Liver (tissue), 9 donors: ENCODE measurements around the gene HPRT1. TPM values are rescaled to one million over a fixed set of nuclear protein-coding genes. Genes with fewer than 3 reads are reported as not detected.

Experiments
- DNase-seq: peaks from one replicate; pipeline ENCODE4 v3.0.0-alpha.2; 2017; ENCODE audit warnings: low spot score
- H3K27ac ChIP-seq, 2 donors: one replicate each; pipeline ENCODE4 v1.7.0; 2013; ENCODE audit warnings: inconsistent platforms in 2 of 2, low read length in 2 of 2, control low read depth in 1 of 2, low read depth in 1 of 2, mild to moderate bottlenecking in 1 of 2
- H3K27me3 ChIP-seq, 4 donors: one replicate each; pipeline versions ENCODE4 v1.6.1 to v1.7.0; 2013; ENCODE audit warnings: low read length in 3 of 4, inconsistent platforms in 1 of 4, mild to moderate bottlenecking in 1 of 4, moderate library complexity in 1 of 4; ENCODE audit not compliant: control insufficient read depth in 4 of 4, insufficient read depth in 4 of 4
- H3K36me3 ChIP-seq, 4 donors: one replicate each; pipeline versions ENCODE4 v1.6.1 to v1.7.0; 2013; ENCODE audit warnings: low read length in 3 of 4, mild to moderate bottlenecking in 3 of 4, low read depth in 1 of 4, moderate library complexity in 1 of 4; ENCODE audit not compliant: control insufficient read depth in 4 of 4, insufficient read depth in 3 of 4
- H3K4me1 ChIP-seq, 4 donors: one replicate each; pipeline versions ENCODE4 v1.6.1 to v1.7.0; 2013; ENCODE audit warnings: low read length in 3 of 4, mild to moderate bottlenecking in 3 of 4, moderate library complexity in 1 of 4; ENCODE audit not compliant: control insufficient read depth in 4 of 4, insufficient read depth in 4 of 4
- H3K4me3 ChIP-seq, 3 donors: one replicate each; pipeline versions ENCODE4 v1.6.1 to v1.7.0; 2013; ENCODE audit warnings: low read length in 3 of 3, control low read depth in 1 of 3, low read depth in 1 of 3, mild to moderate bottlenecking in 1 of 3
- H3K9ac ChIP-seq, 2 donors: one replicate each; pipeline ENCODE4 v1.7.0; 2013; ENCODE audit warnings: low read length in 2 of 2, mild to moderate bottlenecking in 2 of 2, moderate library complexity in 2 of 2, control low read depth in 1 of 2, low read depth in 1 of 2
- H3K9me3 ChIP-seq, 4 donors: one replicate each; pipeline versions ENCODE4 v1.6.1 to v1.7.0; 2013; ENCODE audit warnings: low read length in 3 of 4; ENCODE audit not compliant: control insufficient read depth in 4 of 4
- EGR1 ChIP-seq, 2 donors: IDR thresholded peaks; 2 replicates each; pipeline ENCODE4 v1.6.1; 2016 to 2018; ENCODE audit warnings: antibody characterized with exemption in 2 of 2, low read depth in 2 of 2
- FOXA1 ChIP-seq: IDR thresholded peaks from 2 replicates; pipeline ENCODE4 v1.6.1; 2016; ENCODE audit warnings: antibody characterized with exemption
- FOXA2 ChIP-seq: IDR thresholded peaks from 2 replicates; pipeline ENCODE4 v1.6.1; 2016; ENCODE audit warnings: antibody characterized with exemption
- GABPA ChIP-seq, 2 donors: IDR thresholded peaks in 1 of 2; conservative IDR thresholded peaks in 1 of 2; 2 replicates each; pipeline ENCODE4 v1.6.1; 2016; ENCODE audit warnings: antibody characterized with exemption in 2 of 2, mild to moderate bottlenecking in 1 of 2, moderate library complexity in 1 of 2
- HNF4A ChIP-seq, 2 donors: conservative IDR thresholded peaks; 2 replicates each; pipeline ENCODE4 v1.6.1; 2016; ENCODE audit warnings: antibody characterized with exemption in 2 of 2, mild to moderate bottlenecking in 2 of 2
- HNF4G ChIP-seq: IDR thresholded peaks from 2 replicates; pipeline ENCODE4 v1.6.1; 2016; ENCODE audit warnings: antibody characterized with exemption
- JUND ChIP-seq, 2 donors: IDR thresholded peaks; 2 replicates each; pipeline ENCODE4 v1.6.1; 2016; ENCODE audit warnings: antibody characterized with exemption in 2 of 2
- NR2F2 ChIP-seq: IDR thresholded peaks from 2 replicates; pipeline ENCODE4 v1.6.1; 2016; ENCODE audit warnings: antibody characterized with exemption
- RAD21 ChIP-seq, 2 donors: IDR thresholded peaks; 2 replicates each; pipeline ENCODE4 v1.6.1; 2016; ENCODE audit warnings: antibody characterized with exemption in 2 of 2, mild to moderate bottlenecking in 2 of 2
- RXRA ChIP-seq, 2 donors: IDR thresholded peaks; 2 replicates each; pipeline ENCODE4 v1.6.1; 2017 to 2018; ENCODE audit warnings: antibody characterized with exemption in 2 of 2, mild to moderate bottlenecking in 1 of 2
- SP1 ChIP-seq: IDR thresholded peaks from 2 replicates; pipeline ENCODE4 v1.6.1; 2018; ENCODE audit warnings: antibody characterized with exemption, mild to moderate bottlenecking
- TAF1 ChIP-seq: conservative IDR thresholded peaks from 2 replicates; pipeline ENCODE4 v1.6.1; 2016; ENCODE audit warnings: antibody characterized with exemption, mild to moderate bottlenecking
- YY1 ChIP-seq: IDR thresholded peaks from 2 replicates; pipeline ENCODE4 v1.6.1; 2016; ENCODE audit warnings: antibody characterized with exemption, mild to moderate bottlenecking
- WGBS: extraction: QIAGEN DNeasy Blood & Tissue Kit; methylation state at CpG from one replicate; pipeline ENCODE4 v1.1.7; 2013; 5-methylcytosine and 5-hydroxymethylcytosine counted together
- polyA plus RNA-seq, 2 donors: library from polyadenylated mRNA; stranded (reverse) in 1 of 2; unstranded in 1 of 2; fragments of 200-250 nt in 1 of 2; fragments of >200 nt in 1 of 2; fragmentation: Nextera tagmentation in 1 of 2; extraction: Ambion mirVana in 1 of 2; gene quantifications; one replicate each; pipeline versions ENCODE4 v1.2.1 to v1.2.3, GENCODE V29; 2013 to 2015
- total RNA-seq, 2 donors: library from RNA; depleted of rRNA; stranded (reverse); fragments of >200 nt; gene quantifications; one replicate each; pipeline ENCODE4 v1.2.3, GENCODE V29; 2014
- TF ChIP-seq, protein P1 (sequence below): IDR thresholded peaks from 2 replicates; pipeline ENCODE4 v1.6.1; 2016; ENCODE audit warnings: antibody characterized with exemption, mild to moderate bottlenecking
- TF ChIP-seq, protein P2 (sequence below): fragments of 150-350 bp; IDR thresholded peaks from 2 replicates; pipeline ENCODE4 v1.5.1; 2017; ENCODE audit warnings: improper control_type of control experiment, low read depth, low read length; ENCODE audit not compliant: missing input control
- TF ChIP-seq, protein P3 (sequence below): IDR thresholded peaks from 2 replicates; pipeline ENCODE4 v1.6.1; 2016; ENCODE audit warnings: antibody characterized with exemption
- donor health status: healthy.
- donor health status: healthy.
- donor health status: healthy.
- donor health status: healthy.
- donor health status: healthy.

Gene HPRT1
- total and polyA plus RNA-seq, 4 donors: 5.7 to 18.4 (median 12.1) TPM

DNA sequence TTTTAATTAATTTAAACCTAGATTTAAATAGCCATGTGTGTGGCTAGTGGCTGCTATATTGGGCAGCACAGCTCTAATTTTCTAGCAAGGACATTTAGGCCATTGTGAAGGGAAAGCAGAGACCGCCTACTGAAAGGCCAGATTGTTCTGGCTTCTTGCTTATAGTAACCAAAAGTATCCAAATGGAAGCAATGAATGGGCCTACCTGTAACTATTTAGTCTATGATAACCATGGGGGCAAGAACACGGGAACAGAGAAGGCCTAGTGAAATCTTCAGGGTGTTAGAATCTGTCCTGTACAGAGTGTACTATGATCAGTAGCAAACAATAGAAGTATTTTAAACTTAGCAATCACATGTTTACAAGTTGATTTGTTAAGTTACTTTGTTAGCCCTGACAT lies 16.5 kb upstream of the HPRT1 start:
- H3K36me3 ChIP-seq: no peaks in the 10 kb centered on the region
- H3K9me3 ChIP-seq: no peaks in the 10 kb centered on the region
- 97% methylated on average over 2 of the region's 2 CpGs for WGBS
- H3K4me1 ChIP-seq: no peaks in the 10 kb centered on the region
- DNase-seq: no peak
- TF ChIP-seq, protein P1, sequence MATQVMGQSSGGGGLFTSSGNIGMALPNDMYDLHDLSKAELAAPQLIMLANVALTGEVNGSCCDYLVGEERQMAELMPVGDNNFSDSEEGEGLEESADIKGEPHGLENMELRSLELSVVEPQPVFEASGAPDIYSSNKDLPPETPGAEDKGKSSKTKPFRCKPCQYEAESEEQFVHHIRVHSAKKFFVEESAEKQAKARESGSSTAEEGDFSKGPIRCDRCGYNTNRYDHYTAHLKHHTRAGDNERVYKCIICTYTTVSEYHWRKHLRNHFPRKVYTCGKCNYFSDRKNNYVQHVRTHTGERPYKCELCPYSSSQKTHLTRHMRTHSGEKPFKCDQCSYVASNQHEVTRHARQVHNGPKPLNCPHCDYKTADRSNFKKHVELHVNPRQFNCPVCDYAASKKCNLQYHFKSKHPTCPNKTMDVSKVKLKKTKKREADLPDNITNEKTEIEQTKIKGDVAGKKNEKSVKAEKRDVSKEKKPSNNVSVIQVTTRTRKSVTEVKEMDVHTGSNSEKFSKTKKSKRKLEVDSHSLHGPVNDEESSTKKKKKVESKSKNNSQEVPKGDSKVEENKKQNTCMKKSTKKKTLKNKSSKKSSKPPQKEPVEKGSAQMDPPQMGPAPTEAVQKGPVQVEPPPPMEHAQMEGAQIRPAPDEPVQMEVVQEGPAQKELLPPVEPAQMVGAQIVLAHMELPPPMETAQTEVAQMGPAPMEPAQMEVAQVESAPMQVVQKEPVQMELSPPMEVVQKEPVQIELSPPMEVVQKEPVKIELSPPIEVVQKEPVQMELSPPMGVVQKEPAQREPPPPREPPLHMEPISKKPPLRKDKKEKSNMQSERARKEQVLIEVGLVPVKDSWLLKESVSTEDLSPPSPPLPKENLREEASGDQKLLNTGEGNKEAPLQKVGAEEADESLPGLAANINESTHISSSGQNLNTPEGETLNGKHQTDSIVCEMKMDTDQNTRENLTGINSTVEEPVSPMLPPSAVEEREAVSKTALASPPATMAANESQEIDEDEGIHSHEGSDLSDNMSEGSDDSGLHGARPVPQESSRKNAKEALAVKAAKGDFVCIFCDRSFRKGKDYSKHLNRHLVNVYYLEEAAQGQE: no peak
- H3K27ac ChIP-seq: no peak overlapping the region
- no peak overlapping the region for H3K4me3 ChIP-seq
- no peak overlapping the region for H3K9ac ChIP-seq
- H3K27me3 ChIP-seq: no peaks in the 10 kb centered on the region

- Histone ChIP-seq H3K27me3 (no peaks in the 10 kb centered on the region), H3K4me3 (no peak overlapping the region), H3K36me3 (no peaks in the 10 kb centered on the region), H3K4me1 (no peaks in the 10 kb centered on the region), H3K9me3 (no peaks in the 10 kb centered on the region), H3K27ac (no peak overlapping the region), H3K9ac (no peak overlapping the region)
- no peak for DNase-seq
- TF ChIP-seq, protein P2, sequence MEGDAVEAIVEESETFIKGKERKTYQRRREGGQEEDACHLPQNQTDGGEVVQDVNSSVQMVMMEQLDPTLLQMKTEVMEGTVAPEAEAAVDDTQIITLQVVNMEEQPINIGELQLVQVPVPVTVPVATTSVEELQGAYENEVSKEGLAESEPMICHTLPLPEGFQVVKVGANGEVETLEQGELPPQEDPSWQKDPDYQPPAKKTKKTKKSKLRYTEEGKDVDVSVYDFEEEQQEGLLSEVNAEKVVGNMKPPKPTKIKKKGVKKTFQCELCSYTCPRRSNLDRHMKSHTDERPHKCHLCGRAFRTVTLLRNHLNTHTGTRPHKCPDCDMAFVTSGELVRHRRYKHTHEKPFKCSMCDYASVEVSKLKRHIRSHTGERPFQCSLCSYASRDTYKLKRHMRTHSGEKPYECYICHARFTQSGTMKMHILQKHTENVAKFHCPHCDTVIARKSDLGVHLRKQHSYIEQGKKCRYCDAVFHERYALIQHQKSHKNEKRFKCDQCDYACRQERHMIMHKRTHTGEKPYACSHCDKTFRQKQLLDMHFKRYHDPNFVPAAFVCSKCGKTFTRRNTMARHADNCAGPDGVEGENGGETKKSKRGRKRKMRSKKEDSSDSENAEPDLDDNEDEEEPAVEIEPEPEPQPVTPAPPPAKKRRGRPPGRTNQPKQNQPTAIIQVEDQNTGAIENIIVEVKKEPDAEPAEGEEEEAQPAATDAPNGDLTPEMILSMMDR: no peak
- TF ChIP-seq HNF4A (conservative IDR thresholded peaks at IDR 0.05) (no peak), FOXA2 (no peak), GABPA (IDR thresholded peaks at IDR 0.05 in 1 of 2, conservative IDR thresholded peaks at IDR 0.05 in 1 of 2) (no peak), SP1 (no peak), NR2F2 (no peak)
- TF ChIP-seq, protein P3, sequence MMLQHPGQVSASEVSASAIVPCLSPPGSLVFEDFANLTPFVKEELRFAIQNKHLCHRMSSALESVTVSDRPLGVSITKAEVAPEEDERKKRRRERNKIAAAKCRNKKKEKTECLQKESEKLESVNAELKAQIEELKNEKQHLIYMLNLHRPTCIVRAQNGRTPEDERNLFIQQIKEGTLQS: no peak
- WGBS: 80% methylated on average over 3 of the region's 3 CpGs
Observed at GRCh38 chrX:134444681-134445080, 15.3 kb upstream of the HPRT1 start.

DNA sequence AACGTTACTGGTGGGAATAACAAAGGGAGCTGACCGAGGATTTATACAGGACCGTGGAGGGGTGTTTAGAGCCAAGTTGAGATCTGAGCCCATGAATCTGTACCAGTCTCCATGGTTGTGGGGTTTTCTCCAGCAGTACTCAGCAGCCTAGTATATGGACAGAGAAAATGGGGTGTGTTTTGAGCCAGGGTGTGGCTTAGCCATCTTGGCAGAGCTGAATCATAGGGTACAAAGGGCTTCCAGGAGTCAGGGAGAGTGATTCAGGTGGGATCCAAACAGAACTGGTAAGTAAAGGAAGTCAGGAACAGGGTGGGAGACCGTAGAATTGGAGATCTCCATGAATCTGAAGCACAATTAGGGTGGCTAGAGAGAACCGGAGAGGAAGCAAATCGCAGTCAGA lies 7.4 kb upstream of the HPRT1 start:
- peaks cover 0 to 2% (median 0%) of the 10 kb centered on the region in 4 donors for H3K4me1 ChIP-seq
- WGBS: 90% methylated on average over 6 of the region's 6 CpGs
- no peaks in the 10 kb centered on the region for H3K9me3 ChIP-seq
- no peak for DNase-seq
- no peak overlapping the region for H3K4me3 ChIP-seq
- H3K9ac ChIP-seq: no peak overlapping the region
- no peaks in the 10 kb centered on the region for H3K36me3 ChIP-seq
- H3K27me3 ChIP-seq: no peaks in the 10 kb centered on the region
- H3K27ac ChIP-seq: no peak overlapping the region
- TF ChIP-seq, protein P2: no peak
- no peak for TF ChIP-seq RXRA (IDR thresholded peaks at IDR 0.05)
- no peak for TF ChIP-seq TAF1
- no peak for TF ChIP-seq SP1
- no peak for TF ChIP-seq NR2F2
- no peak for TF ChIP-seq HNF4A (conservative IDR thresholded peaks at IDR 0.05)
- no peak for TF ChIP-seq HNF4G
- TF ChIP-seq EGR1 (IDR thresholded peaks at IDR 0.05; ENCODE audit: low read depth in 2 of 2): no peak
- no peak for TF ChIP-seq FOXA1
- TF ChIP-seq, protein P1: no peak
- TF ChIP-seq RAD21 (IDR thresholded peaks at IDR 0.05): no peak
- TF ChIP-seq, protein P3: no peak
- no peak for TF ChIP-seq JUND (IDR thresholded peaks at IDR 0.05)
- TF ChIP-seq YY1: no peak
- no peak for TF ChIP-seq FOXA2
